HEK293 (cell line): Measurements from ENCODE around the gene ARL15.

Experiments
- CTCF ChIA-PET: fragments of 350-600 bp; formaldehyde crosslinking; extraction: SDS; loops from one replicate; lab custom pipeline; 2021; ENCODE audit warnings: antibody characterized with exemption; lab: Yijun Ruan, JAX
- POLR2A ChIA-PET: fragments of 300-600 bp; formaldehyde crosslinking; extraction: SDS; loops from one replicate; lab custom pipeline; 2020; ENCODE audit warnings: antibody characterized with exemption, inconsistent platforms; lab: Yijun Ruan, JAX
- H3K27ac ChIP-seq: fragments of 200-500 bp; sonication (Bioruptor generic); 2 replicates; pipeline ENCODE4 v1.5.1; 2014; ENCODE audit warnings: low read depth, low read length, control low read depth, inconsistent platforms; ENCODE audit errors: extremely low read depth
- H3K36me3 ChIP-seq, 2 experiments: fragments of 200-500 bp in 1 of 2; sonication (Bioruptor generic) in 1 of 2; 1 replicate in 1 of 2; 2 replicates in 1 of 2; pipeline ENCODE4 v1.5.1; 2014 to 2017; ENCODE audit warnings: inconsistent platforms in 2 of 2, low read length in 2 of 2; ENCODE audit not compliant: control insufficient read depth in 2 of 2, insufficient read depth in 1 of 2
- H3K4me1 ChIP-seq: fragments of 200-500 bp; sonication (Bioruptor generic); 2 replicates; pipeline ENCODE4 v1.5.1; 2014; ENCODE audit warnings: mild to moderate bottlenecking, low read length, inconsistent platforms; ENCODE audit not compliant: control insufficient read depth, insufficient read depth
- H3K4me3 ChIP-seq: 2 replicates; pipeline ENCODE4 v1.5.1; 2011; ENCODE audit warnings: low read depth, mild to moderate bottlenecking, control low read depth, low read length, moderate library complexity
- H3K9me3 ChIP-seq: fragments of 200-500 bp; sonication (Bioruptor generic); 2 replicates; pipeline ENCODE4 v1.5.1; 2014; ENCODE audit warnings: low read depth, low read length, inconsistent platforms; ENCODE audit not compliant: control insufficient read depth, insufficient read depth
- KLF1 ChIP-seq: fragments of 450-650 bp; formaldehyde crosslinking; IDR thresholded peaks from 2 replicates; pipeline ENCODE4 v1.5.1; 2016; ENCODE audit warnings: missing biosample characterization, missing genetic modification characterization
- SETDB1 ChIP-seq: IDR thresholded peaks from one replicate; pipeline ENCODE4 v1.6.1; 2017; ENCODE audit warnings: mild to moderate bottlenecking, low read length, moderate library complexity, mixed read lengths; ENCODE audit not compliant: insufficient read length
- TRIM28 ChIP-seq: IDR thresholded peaks from 2 replicates; pipeline ENCODE4 v1.6.1; 2011; ENCODE audit warnings: low read length, control low read depth, borderline replicate concordance
- ZBTB20 ChIP-seq: fragments of 450-650 bp; formaldehyde crosslinking; IDR thresholded peaks from 2 replicates; pipeline ENCODE4 v1.5.1; 2016; ENCODE audit warnings: missing biosample characterization, missing genetic modification characterization
- ZNF132 ChIP-seq: fragments of 450-650 bp; formaldehyde crosslinking; IDR thresholded peaks from 2 replicates; pipeline ENCODE4 v1.5.1; 2017; ENCODE audit warnings: missing biosample characterization, missing genetic modification characterization, borderline replicate concordance
- ZNF184 ChIP-seq: fragments of 450-650 bp; IDR thresholded peaks from 2 replicates; pipeline ENCODE4 v1.5.1; 2018; ENCODE audit warnings: missing biosample characterization, mild to moderate bottlenecking, missing genetic modification characterization
- ZNF292 ChIP-seq: fragments of 450-650 bp; formaldehyde crosslinking; IDR thresholded peaks from 2 replicates; pipeline ENCODE4 v1.5.1; 2016; ENCODE audit warnings: low read depth, missing biosample characterization, missing genetic modification characterization, borderline replicate concordance
- ZNF335 ChIP-seq: fragments of 450-650 bp; formaldehyde crosslinking; conservative IDR thresholded peaks from 2 replicates; pipeline ENCODE4 v1.5.1; 2016; ENCODE audit warnings: missing biosample characterization, missing genetic modification characterization
- ZNF350 ChIP-seq: fragments of 450-650 bp; formaldehyde crosslinking; IDR thresholded peaks from 2 replicates; pipeline ENCODE4 v1.5.0; 2017; ENCODE audit warnings: missing biosample characterization, mild to moderate bottlenecking, missing genetic modification characterization
- ZNF37A ChIP-seq: fragments of 450-650 bp; IDR thresholded peaks from 2 replicates; pipeline ENCODE4 v1.5.1; 2018; ENCODE audit warnings: missing biosample characterization, missing genetic modification characterization
- ZNF398 ChIP-seq: fragments of 450-650 bp; formaldehyde crosslinking; IDR thresholded peaks from 2 replicates; pipeline ENCODE4 v1.5.1; 2017; ENCODE audit warnings: missing biosample characterization, missing genetic modification characterization
- ZNF571 ChIP-seq: fragments of 450-650 bp; formaldehyde crosslinking; IDR thresholded peaks from 2 replicates; pipeline ENCODE4 v1.5.0; 2017; ENCODE audit warnings: missing biosample characterization, missing genetic modification characterization
- ZNF830 ChIP-seq: fragments of 450-650 bp; IDR thresholded peaks from 2 replicates; pipeline ENCODE4 v1.5.0; 2018; ENCODE audit warnings: missing biosample characterization, missing genetic modification characterization, low read depth, mild to moderate bottlenecking, moderate library complexity
- TF ChIP-seq, protein P1 (sequence below): fragments of 450-650 bp; formaldehyde crosslinking; IDR thresholded peaks from 2 replicates; pipeline ENCODE4 v1.5.1; 2016; ENCODE audit warnings: missing biosample characterization, missing genetic modification characterization, borderline replicate concordance
- TF ChIP-seq, protein P2 (sequence below): fragments of 450-650 bp; formaldehyde crosslinking; IDR thresholded peaks from 2 replicates; pipeline ENCODE4 v1.5.1; 2017; ENCODE audit warnings: missing biosample characterization, missing genetic modification characterization
- TF ChIP-seq, protein P3 (sequence below): fragments of 450-650 bp; formaldehyde crosslinking; IDR thresholded peaks from 2 replicates; pipeline ENCODE4 v1.5.1; 2016; ENCODE audit warnings: missing biosample characterization, missing genetic modification characterization

ARL15 gene

DNA sequence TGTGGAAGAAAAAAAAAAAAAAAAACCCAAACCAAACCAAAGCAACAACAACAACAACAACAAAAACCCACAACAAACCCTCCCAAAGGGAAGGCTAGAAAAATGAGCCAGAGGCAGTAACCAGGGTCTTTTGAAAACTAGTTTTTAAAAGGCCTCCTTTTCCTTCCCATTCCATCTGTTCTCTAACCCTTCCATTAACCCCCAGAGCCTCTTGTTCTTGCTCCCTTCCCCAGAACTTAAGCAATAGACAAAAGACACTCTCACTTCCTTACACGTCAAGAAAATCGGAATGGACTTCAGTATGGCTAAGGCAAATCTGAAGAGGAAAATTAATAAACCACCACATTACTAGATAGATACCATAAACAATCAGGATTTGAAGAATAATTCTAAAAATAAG, 292.8 kb downstream of the ARL15 start (continued):
- TF ChIP-seq, protein P1, sequence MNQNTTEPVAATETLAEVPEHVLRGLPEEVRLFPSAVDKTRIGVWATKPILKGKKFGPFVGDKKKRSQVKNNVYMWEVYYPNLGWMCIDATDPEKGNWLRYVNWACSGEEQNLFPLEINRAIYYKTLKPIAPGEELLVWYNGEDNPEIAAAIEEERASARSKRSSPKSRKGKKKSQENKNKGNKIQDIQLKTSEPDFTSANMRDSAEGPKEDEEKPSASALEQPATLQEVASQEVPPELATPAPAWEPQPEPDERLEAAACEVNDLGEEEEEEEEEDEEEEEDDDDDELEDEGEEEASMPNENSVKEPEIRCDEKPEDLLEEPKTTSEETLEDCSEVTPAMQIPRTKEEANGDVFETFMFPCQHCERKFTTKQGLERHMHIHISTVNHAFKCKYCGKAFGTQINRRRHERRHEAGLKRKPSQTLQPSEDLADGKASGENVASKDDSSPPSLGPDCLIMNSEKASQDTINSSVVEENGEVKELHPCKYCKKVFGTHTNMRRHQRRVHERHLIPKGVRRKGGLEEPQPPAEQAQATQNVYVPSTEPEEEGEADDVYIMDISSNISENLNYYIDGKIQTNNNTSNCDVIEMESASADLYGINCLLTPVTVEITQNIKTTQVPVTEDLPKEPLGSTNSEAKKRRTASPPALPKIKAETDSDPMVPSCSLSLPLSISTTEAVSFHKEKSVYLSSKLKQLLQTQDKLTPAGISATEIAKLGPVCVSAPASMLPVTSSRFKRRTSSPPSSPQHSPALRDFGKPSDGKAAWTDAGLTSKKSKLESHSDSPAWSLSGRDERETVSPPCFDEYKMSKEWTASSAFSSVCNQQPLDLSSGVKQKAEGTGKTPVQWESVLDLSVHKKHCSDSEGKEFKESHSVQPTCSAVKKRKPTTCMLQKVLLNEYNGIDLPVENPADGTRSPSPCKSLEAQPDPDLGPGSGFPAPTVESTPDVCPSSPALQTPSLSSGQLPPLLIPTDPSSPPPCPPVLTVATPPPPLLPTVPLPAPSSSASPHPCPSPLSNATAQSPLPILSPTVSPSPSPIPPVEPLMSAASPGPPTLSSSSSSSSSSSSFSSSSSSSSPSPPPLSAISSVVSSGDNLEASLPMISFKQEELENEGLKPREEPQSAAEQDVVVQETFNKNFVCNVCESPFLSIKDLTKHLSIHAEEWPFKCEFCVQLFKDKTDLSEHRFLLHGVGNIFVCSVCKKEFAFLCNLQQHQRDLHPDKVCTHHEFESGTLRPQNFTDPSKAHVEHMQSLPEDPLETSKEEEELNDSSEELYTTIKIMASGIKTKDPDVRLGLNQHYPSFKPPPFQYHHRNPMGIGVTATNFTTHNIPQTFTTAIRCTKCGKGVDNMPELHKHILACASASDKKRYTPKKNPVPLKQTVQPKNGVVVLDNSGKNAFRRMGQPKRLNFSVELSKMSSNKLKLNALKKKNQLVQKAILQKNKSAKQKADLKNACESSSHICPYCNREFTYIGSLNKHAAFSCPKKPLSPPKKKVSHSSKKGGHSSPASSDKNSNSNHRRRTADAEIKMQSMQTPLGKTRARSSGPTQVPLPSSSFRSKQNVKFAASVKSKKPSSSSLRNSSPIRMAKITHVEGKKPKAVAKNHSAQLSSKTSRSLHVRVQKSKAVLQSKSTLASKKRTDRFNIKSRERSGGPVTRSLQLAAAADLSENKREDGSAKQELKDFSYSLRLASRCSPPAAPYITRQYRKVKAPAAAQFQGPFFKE (tag by site-specific recombination): no peak
- TF ChIP-seq ZNF571 (tag by site-specific recombination) (no peak), ZNF184 (tag by site-specific recombination) (no peak), ZBTB20 (tag by site-specific recombination) (no peak), SETDB1 (no peak), ZNF132 (tag by site-specific recombination) (no peak), ZNF335 (tag by site-specific recombination) (no peak), ZNF292 (tag by site-specific recombination) (no peak), ZNF37A (tag by site-specific recombination) (no peak), ZNF350 (tag by site-specific recombination) (no peak)
- TF ChIP-seq, protein P2, sequence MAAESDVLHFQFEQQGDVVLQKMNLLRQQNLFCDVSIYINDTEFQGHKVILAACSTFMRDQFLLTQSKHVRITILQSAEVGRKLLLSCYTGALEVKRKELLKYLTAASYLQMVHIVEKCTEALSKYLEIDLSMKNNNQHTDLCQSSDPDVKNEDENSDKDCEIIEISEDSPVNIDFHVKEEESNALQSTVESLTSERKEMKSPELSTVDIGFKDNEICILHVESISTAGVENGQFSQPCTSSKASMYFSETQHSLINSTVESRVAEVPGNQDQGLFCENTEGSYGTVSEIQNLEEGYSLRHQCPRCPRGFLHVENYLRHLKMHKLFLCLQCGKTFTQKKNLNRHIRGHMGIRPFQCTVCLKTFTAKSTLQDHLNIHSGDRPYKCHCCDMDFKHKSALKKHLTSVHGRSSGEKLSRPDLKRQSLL (tag by site-specific recombination): no peak

DNA sequence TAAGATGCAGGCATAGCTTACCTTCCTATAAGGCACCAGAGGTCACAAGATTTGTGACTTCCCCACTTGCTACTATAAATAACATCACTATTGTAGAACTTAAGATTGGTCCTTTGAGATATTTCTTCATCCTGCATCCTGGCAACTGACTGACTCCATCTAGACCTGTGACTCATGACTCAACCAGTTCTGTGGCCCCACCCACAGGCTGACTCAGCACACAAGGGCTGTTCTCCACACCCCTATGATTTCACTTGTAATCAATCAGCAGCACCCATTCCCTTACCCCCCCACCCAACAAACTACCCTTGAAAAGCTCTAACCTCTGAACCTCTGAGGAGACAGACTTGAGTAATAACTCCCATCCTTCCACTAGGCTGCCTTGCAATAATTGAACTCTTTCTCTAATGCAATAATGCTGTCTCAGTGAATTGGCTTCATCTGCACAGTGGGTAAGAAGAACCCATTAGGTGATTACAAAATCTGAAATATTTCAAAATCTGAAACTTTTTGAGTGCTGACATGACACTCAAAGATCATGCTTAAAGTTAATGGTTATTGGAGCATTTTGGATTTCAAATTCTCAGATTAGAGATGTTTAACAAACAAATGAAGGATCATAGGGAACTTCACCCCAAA, 296.7 kb downstream of the ARL15 start:
- no peaks in the 10 kb centered on the region for H3K36me3 ChIP-seq
- H3K4me1 ChIP-seq: no peaks in the 10 kb centered on the region
- no peaks in the 10 kb centered on the region for H3K9me3 ChIP-seq
- 0 out of 2 replicates have a peak, but pooled peaks have one; percentile 17 for TF ChIP-seq KLF1 (tag by site-specific recombination)
- TF ChIP-seq ZNF830: no peak
- peak; percentile 19; the same call in 1 of the 2 replicates for TF ChIP-seq ZNF398
- TF ChIP-seq, protein P3, sequence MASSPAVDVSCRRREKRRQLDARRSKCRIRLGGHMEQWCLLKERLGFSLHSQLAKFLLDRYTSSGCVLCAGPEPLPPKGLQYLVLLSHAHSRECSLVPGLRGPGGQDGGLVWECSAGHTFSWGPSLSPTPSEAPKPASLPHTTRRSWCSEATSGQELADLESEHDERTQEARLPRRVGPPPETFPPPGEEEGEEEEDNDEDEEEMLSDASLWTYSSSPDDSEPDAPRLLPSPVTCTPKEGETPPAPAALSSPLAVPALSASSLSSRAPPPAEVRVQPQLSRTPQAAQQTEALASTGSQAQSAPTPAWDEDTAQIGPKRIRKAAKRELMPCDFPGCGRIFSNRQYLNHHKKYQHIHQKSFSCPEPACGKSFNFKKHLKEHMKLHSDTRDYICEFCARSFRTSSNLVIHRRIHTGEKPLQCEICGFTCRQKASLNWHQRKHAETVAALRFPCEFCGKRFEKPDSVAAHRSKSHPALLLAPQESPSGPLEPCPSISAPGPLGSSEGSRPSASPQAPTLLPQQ: 0 out of 2 replicates have a peak, but pooled peaks have one; percentile 21
- peak; percentile 82 for TF ChIP-seq SETDB1
- TF ChIP-seq TRIM28: no peak
- ChIA-PET CTCF (no interaction called here), POLR2A (no interaction called here)
- no peak overlapping the region for H3K4me3 ChIP-seq
- H3K27ac ChIP-seq: no peak overlapping the region
